OCI-M2 (cell line): Measurements from ENCODE around the gene AMFR.
A peak's percentile ranks its signal among the peaks of the same experiment; 100 is the strongest.
"Not testable (repeated sequence)": the region's sequence is repeated elsewhere in the genome, so short reads cannot be mapped to it uniquely, and the experiment has no call there.

ENCODE experiments used
- DNase-seq: peaks from one replicate; lab custom pipeline; 2025; ENCODE audit not compliant: unreplicated experiment; lab: John Stamatoyannopoulos, UW

AMFR gene

DNA sequence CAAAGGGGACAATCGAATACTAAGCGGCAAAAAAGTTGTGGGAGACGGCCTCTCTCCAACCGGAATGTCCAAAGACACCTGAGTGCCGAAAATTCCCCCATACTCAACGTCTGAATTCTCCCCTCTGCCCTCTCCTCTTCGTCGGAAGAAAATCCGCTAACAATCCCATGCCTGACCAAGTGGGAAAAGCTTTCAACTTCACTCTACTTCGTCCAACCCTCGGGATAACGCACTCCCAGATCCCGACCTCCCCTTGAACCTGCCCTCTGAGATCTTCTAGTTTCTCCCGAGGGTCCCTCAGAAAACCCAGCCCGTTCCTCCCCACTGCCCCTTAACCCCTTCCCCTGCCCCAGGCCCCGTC, 961 bp downstream of the AMFR start:
- no peak for DNase-seq

DNA sequence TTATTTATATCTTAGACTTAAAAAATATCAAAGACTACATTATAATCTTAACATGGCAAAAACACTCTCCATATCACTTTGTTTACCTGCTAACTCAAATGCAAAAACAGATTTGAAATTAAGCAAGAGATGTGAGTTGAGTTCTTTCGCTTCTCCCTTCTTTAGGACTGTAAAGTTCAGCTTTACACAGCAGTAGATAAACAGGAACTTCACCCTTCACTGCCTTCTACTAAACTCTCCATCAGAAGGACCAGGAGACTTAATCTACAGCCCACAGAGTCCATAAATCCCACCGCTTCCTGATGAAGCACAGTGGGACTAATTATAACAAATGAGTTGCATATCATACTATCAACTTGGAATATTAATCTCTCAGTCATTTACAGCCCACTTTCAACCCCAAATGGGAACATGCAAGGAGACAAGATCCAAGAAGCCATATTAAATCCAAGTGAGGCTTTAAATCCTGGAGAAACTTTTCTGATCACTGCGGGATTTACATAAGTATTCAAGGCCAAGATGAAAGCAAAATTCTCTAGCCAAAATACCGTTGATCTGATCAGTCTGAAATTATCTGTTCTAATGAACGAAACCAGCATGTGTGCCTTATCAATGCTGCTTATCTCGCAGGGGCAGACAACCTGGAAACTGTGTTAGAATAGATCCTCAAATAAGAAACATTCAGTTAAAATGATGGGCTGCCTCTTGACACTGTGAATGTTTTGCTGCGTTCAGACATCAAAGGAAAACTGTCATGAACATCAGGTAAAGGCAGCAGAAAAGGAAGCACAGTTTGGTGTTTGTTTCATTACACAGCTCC, 1.6 kb downstream of the AMFR start:
- DNase-seq = no peak

DNA sequence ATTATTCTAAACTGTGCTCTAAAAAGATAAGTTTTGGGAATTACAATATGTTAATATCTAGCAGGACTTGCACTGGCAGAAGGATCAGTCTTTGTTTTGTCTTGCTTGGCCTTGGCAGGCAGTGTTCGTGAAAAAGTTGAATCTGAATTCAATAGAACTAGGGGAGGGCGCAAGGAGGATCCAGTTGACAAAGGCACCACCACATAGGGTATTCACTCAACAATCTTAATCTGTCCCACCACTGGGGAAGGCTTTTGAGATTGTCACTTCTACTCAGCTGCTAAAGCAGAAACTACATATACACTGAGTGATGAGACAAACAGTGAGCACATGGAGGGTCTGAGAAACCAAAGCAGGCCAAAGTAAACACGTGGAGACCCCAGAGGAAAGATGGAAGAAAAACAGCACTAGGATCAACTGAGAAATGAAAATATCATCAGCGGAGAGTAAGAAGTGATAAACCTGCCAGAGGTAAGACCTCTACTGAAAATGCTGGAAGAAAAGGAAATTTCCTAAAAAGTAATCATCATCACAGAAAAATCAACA, 2.4 kb downstream of the AMFR start:
- no peak for DNase-seq

DNA sequence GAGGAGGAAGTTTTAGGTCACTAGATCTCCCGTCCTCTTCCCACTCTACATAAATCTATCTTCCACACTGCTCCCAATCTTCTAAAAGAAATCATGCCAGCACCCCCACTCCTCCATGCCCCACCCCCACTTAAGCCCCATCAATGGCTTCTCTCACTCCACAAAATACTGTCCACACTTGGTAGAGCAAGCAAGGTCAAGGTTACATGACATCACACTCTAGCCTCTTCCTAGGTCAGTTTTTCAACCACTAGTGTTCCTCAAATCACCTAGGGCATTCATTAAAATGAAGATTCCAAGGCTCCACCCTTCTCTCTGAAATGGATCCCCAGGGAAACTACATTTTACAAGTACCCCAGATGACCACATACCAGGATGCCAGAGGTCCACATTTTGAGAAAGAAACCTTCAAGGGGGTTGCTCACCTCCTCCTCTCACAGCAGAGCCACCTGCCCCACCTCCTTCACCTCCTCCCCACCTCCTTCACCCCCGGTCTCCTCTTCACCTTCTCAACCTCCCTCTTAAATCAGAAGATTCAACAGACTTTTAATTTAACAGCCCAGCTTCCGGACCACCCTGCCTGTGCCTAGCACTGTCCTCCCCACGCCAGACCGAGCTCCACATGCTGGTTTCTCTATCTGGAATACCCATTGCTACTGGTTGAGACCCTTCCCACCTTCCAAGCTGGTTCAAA, 3.2 kb downstream of the AMFR start:
- DNase-seq = no peak

DNA sequence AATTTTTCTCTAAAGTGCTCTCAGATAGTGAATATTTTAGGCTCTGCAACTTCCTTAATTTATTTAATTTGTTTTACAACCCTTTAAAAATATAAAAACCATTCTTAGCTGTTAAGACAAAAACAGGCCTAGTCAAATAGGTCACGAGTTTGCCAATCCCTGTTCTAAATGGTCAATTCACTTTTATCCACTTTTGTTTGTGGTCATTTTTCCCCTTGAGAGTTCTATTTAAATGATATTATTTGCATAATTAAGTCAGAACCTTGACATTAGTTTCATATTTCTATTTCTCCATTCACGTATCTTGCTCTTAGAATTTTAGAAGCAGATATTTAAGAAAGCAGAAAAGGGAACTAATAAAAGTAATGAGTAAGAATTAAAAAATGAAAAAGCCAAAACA, 4.0 kb downstream of the AMFR start:
- no peak for DNase-seq

DNA sequence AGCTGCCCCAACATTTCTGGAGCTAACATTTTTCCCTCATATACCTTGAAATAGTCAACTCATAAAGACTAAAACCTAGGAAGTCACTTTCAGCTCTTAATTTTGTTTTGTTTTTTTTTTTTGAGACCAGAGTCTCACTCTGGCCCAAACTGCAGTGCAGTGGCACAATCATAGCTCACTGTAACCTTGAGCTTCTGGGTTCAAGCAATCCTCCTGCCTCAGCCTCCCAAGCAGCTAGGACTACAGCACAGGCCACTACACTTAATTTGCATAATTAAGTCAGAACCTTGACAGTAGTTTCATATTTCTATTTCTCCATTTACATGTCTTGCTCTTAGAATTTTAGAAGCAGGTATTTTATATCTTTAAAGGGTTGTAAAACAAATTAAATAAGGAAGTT, 4.7 kb downstream of the AMFR start:
- no peak for DNase-seq

DNA sequence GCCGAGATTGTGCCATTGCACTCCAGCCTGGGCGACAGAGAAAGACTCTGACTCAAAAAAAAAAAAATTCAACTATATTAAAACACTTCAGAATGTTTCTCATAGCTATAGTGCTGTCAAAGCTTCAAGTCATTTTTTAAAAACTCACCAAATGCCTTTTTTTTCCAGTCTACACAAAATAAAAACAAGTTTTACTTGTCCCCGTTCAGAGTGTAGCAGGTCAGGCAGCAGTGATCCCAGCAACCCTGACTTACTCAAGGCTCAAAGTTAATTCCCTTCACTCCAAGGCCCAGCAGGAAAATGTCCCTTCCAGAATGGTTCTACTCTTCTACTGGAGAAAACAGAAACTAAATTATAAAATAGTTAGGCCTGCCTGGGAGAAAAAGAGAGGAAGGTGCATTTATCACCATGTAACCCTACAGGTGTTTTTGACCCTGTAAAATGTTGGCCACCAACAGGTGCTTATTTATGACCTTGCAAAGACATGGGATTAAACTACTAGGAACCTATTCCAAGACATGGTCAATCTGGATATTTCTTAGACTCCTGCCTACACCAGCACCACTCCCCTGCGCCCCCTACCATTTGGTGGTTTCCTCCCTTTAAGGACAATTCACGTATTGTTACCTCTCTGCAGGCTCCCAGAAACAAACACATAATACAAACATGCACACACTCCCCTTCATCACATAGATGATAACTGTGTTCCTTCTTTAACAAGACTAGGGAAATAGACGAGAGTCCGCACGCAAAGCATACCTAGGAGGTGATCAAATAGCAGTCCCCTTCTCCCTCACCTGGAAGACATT, 5.4 kb downstream of the AMFR start:
- no peak for DNase-seq

DNA sequence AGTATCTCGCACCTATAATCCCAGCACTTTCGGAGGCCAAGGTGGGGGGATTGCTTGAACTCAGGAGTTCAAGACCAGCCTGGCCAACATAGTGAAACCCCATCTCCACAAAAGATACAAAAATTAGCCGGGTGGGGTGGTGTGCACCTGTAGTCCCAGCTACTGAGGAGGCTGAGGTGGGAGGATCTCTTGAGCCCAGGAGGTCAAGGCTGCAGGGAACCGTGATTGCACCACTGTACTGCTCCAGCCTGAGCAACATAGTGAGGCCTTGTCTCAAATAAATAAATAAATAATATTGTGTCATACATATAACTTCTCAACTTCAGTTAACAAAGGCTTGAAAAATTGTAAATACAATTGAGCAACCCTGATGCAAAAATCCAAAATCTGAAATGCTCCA, 8.2 kb downstream of the AMFR start:
- DNase-seq = no peak

DNA sequence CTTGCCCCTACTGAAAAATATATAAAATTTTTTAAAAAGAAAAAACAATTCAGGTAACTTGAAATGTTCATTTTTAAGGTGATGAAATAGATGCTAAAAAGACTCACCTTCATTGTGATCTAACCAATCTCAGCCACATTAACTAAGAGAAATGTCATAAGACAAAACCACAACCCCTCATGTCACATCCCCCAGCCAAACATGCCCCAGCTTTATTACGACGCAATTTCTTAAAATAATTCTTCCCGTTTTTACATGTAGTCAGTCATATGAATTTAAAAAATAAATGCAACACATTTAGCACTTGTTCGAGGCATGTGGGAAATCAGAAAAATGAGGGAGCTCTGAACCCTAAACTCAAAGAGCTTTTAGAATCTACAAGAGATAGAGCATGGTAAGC, 9.5 kb downstream of the AMFR start:
- no peak for DNase-seq

DNA sequence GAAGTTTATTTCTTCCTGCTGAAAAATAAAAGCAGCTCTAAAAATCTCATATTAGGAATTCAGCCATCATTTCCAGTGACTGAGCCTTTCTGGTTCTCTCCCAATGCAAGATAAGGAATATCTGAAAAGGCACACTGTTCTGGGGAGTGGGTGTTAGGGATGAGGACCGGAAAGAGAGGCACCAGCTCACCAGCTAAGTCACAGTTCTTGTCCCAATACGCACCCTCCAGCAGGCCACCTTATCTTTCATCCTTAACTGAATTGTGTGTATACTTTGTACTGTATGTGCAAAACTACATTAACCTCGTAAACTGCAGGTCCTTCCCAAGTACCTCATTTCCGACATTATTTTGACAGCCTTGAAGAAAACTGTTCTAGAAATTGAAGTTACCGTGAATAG, 11.0 kb downstream of the AMFR start:
- peak; percentile 22 for DNase-seq

DNA sequence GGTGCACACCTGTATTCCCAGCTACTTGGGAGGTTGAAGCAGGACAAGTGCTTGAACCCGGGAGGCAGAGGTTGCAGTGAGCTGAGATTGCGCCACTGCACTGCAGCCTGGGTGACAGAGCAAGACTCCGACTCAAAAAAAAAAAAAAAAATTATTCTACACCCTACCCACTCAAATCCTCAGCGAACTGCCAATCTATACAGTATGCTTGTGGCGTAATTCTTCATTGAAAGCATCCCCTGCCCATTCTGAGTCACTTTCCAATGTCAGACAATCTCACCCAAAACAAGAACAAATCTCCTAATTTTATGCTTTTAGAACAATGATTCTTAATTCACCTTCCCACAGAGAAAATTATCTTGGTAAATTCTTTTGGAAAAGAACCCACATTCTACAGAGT, 12.0 kb downstream of the AMFR start:
- DNase-seq = no peak

DNA sequence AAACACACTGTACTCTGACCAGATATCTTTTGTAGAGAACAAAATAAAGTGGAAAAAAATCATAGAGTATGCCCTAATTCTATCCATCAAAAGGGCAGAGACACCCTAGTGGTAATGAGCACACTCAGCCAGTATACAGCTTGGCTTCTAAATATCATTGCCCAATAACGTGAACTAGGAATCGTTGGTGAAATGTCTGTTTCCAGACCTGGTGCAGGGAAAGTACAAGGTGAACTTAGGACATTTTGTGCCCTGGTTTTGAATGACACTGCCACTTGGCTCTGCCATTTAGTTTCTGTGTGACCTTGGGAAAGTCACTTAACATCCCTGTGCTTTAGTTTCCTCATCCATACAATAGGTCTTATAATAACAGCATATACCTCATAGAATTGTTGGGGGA, 13.7 kb downstream of the AMFR start:
- no peak for DNase-seq

DNA sequence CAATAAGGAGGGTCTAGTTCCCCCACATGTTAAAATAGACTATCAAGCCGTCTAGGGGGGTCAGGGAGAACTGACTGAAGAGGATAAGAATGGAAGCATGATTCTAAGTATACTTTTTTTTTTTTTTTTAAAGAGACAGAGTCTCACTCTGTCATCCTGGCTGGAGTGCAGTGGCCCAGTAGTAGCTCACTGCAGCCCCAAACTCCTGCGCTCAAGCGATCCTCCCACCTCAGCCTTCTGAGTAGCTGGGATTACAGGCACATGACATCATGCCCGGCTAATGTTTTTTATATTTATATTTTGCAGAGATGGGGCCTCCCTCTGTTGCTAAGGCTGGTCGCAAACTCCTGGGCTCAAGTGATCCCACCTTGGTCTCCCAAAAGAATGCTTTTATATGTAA, 14.2 kb downstream of the AMFR start:
- no peak for DNase-seq

DNA sequence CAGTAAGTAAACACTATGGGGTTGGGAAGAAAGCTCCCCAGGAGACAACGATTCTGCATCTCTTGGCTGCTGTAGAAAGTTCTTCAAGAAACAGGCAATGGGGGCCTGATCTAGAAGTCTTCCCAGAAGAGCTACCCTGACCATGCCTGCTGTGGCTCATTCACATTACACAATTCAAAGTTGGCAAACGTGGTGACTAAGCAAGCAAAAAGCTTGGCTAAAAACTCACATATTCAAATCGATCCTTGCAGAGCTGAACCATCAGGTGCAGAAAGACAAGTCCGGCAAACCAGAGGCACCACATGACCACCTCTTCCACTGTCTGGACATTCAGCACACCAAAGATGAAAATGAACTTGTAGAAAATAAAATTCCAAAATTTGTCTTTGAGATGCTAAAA, 16.1 kb downstream of the AMFR start:
- no peak for DNase-seq

DNA sequence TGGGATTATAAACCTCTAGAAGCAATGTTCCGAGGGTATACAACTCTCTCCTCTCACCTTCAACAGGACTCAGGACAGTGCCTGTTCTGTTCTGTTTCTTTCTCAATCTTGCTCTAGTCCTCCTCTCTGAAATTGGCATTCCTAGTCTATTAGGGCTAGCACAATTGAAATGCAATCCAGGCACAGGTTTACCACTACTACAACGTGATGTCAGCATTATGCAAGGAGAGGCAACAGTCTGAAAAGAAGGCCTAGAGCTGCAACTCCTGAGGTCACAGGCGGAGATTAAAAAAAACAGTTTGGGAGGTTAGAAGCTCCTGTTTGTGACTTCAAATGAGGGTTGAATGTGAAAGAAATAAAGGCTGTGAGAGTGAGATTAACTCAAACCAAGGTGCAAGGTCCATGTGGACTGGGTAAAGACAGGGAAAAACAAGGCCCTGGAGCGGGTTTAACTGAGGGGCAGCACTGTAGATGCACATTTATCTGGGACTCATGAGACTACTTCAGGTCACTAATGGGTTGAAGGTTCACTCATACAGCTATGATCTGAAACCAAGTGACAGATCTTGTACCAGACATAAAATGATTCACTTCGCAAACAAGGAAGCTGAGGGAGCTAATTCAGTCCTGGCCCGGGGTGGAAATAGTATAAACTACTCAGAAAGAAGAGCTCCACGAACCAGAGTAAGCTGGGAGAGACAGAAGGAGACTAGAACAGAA, 16.8 kb downstream of the AMFR start:
- no peak for DNase-seq

DNA sequence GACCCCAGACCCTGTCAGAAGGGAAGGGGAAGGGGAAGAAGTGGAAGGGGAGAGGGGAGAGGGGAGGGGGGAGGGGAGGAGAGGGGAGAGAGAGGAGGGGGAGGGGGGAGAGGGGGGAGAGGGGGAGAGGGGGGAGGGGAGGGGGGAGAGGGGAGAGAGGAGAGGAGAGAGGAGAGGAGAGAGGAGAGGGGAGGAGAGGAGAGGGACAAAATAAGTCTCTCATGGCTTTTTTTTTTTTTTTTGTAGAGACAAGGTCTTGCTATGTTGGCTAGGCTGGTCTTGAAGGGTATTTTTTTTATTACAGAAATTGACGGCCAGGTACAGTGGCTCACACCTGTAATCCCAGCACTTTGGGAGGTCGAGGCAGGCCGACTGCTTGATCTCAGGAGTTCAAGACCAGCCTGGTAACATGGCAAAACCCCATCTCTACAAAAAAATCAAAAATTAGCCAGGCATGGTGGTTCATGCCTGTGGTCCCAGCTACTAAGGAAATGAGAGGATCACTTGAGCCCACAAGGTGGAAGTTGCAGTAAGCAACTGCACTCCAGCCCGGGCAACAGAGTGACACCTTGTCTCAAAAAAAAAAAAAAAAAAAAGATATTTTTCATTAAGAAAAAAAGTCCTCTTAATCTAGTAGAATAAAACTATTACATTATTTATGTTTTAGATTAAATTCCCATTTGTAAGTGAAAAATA, 19.2 kb downstream of the AMFR start:
- DNase-seq = no peak

DNA sequence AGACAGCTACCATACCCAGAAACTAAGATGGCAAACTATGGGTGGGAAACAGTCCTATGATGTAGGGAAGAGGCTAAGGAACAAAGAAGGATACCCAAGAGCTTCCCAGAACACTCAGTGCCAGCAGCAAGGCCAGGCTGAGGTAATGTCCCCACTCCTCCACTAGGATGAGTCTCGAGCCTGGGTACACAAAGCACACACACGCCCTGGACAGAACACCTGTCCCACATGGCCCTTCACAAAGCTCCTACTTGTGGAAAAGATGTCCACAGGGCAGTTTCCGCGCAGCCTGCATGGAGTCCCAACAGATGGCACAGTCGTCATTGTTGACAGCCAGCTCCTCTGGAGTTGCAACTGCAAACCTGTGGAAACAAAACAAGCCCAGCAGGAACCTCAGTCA, 23.9 kb downstream of the AMFR start:
- no peak for DNase-seq

DNA sequence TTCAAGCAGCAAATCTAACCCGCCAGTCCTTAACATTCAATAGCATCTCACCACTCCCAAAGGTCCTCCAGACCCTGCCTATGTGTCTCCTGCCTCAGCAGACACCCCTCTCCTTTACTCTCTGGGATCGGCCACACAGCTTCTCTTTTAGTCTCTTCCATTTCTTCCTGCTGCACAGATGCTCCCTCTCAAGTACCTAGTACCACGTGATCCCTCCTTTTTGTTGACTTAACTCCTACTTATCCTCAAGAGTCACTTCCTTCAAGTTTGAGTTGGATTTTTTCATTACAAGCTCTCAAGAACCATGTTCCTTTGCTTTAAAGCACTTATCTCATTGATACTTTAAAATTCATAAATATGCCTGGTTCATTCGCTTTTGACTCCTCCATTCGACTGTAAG, 24.9 kb downstream of the AMFR start:
- no peak for DNase-seq

DNA sequence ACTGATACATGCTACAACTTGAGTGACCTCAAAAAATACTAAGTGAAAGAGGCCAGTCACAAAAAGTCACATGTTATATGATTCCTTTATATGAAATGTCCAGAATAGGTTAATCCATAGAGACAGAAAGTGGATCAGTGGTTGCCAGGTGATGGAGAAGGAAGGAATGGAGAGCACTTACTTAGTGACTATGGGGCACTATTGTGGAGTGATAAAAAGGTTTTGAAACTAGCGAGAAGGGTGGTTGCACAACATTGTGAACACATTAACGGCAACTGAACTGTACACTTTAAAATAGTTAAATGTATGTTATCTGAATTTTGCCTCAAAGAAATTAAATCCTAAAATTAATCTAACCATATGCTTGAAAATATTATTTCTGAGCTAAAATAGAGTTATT, 25.9 kb downstream of the AMFR start:
- DNase-seq = no peak

DNA sequence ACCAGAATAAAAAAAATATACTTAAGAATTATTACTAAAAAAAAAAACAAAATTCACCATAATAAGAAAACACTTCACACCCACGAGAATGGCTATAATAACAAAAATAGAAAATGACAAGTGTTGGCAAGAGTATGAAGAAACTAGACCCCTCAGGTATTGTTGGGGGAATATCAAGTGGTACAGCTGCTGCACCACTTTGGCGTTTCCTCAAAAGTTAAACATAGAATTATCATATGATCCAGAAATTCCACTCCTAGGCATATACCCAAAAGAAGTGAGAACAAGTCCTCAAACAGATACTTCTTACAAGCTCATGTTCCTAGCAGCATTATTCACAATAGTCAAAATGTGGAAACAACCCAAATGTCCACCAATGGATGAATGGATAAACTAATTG, 26.3 kb downstream of the AMFR start:
- no peak for DNase-seq

DNA sequence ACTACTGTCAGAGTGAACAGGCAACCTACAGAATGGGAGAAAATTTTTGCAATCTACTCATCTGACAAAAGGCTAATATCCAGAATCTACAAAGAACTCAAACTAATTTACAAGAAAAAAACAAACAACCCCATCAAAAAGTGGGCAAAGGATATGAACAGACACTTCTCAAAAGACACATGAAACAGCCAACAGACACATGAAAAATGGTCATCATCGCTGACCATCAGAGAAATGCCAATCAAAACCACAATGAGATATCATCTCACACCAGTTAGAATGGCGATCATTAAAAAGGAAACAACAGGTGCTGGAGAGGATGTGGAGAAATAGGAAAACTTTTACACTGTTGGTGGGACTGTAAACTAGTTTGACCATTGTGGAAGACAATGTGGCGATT, 28.6 kb downstream of the AMFR start:
- DNase-seq = not testable (repeated sequence)
